Naive thymus-derived CD4-positive, alpha-beta T cell (primary cell): Measurements from ENCODE around the gene AIMP2. TPM values are rescaled to one million over a fixed set of nuclear protein-coding genes. Genes with fewer than 3 reads are reported as not detected.
A peak's percentile ranks its signal among the peaks of the same experiment; 100 is the strongest.
"Not testable (repeated sequence)": the region's sequence is repeated elsewhere in the genome, so short reads cannot be mapped to it uniquely, and the experiment has no call there.

ENCODE experiments used
- ATAC-seq: fragments of 150-1000 bp; cut with Tn5 transposase; 2 replicates; pipeline ENCODE4 v1.10.0; 2021; ENCODE audit warnings: mild to moderate bottlenecking, moderate library complexity
- CTCF ChIA-PET: fragments of 350-600 bp; sonication (Branson Sonifier 250); formaldehyde crosslinking; loops from one replicate; lab custom pipeline; 2021; ENCODE audit warnings: antibody characterized with exemption; lab: Charles Lee
- POLR2A ChIA-PET: fragments of 350-600 bp; sonication (Branson Sonifier 250); formaldehyde crosslinking; loops from one replicate; lab custom pipeline; 2021; ENCODE audit warnings: antibody characterized with exemption, inconsistent platforms; lab: Charles Lee
- DNase-seq, 9 donors: peaks; one replicate each; pipeline versions ENCODE4 v3.0.0 to v3.0.0-alpha.2; 2020 to 2022; ENCODE audit warnings: mixed read lengths in 1 of 9
- H3K27ac ChIP-seq: one replicate; pipeline ENCODE4 v1.7.0; 2013; ENCODE audit warnings: mild to moderate bottlenecking, low read depth, low read length, moderate library complexity
- H3K27me3 ChIP-seq, 2 donors: one replicate each; pipeline ENCODE4 v1.7.0; 2013; ENCODE audit warnings: low read length in 2 of 2, mild to moderate bottlenecking in 2 of 2, moderate library complexity in 2 of 2; ENCODE audit not compliant: control insufficient read depth in 2 of 2, insufficient read depth in 2 of 2
- H3K36me3 ChIP-seq, 3 experiments: 1 replicate in 2 of 3; 2 replicates in 1 of 3; pipeline ENCODE4 v1.7.0; 2013; ENCODE audit warnings: low read length in 3 of 3, mild to moderate bottlenecking in 3 of 3, moderate library complexity in 1 of 3; ENCODE audit not compliant: insufficient read depth in 3 of 3, control insufficient read depth in 2 of 3
- H3K4me1 ChIP-seq, 2 donors: one replicate each; pipeline ENCODE4 v1.7.0; 2013; ENCODE audit warnings: low read length in 2 of 2, mild to moderate bottlenecking in 2 of 2, moderate library complexity in 1 of 2; ENCODE audit not compliant: control insufficient read depth in 2 of 2, insufficient read depth in 2 of 2
- H3K4me3 ChIP-seq: 2 replicates; pipeline ENCODE4 v1.7.0; 2013; ENCODE audit warnings: mild to moderate bottlenecking, low read length
- H3K9me3 ChIP-seq, 3 experiments: 1 replicate in 2 of 3; 2 replicates in 1 of 3; pipeline ENCODE4 v1.7.0; 2013; ENCODE audit warnings: low read length in 3 of 3; ENCODE audit not compliant: control insufficient read depth in 2 of 3
- H3K27ac Mint-ChIP-seq, 9 donors: one replicate each; pipeline ENCODE4 v1.8.0; 2020 to 2022; ENCODE audit warnings: mixed read lengths in 9 of 9, mild to moderate bottlenecking in 8 of 9, moderate library complexity in 5 of 9, inconsistent platforms in 2 of 9
- H3K27me3 Mint-ChIP-seq, 5 donors: one replicate each; pipeline ENCODE4 v1.8.0; 2021 to 2022; ENCODE audit warnings: mixed read lengths in 5 of 5, mild to moderate bottlenecking in 1 of 5
- H3K36me3 Mint-ChIP-seq, 5 donors: one replicate each; pipeline ENCODE4 v1.8.0; 2020 to 2022; ENCODE audit warnings: mixed read lengths in 5 of 5, mild to moderate bottlenecking in 3 of 5, inconsistent platforms in 1 of 5
- H3K4me1 Mint-ChIP-seq, 7 donors: one replicate each; pipeline ENCODE4 v1.8.0; 2020 to 2022; ENCODE audit warnings: mixed read lengths in 7 of 7, mild to moderate bottlenecking in 3 of 7, inconsistent platforms in 1 of 7
- H3K4me3 Mint-ChIP-seq, 10 donors: one replicate each; pipeline ENCODE4 v1.8.0; 2020 to 2022; ENCODE audit warnings: mild to moderate bottlenecking in 10 of 10, mixed read lengths in 10 of 10, moderate library complexity in 6 of 10, inconsistent platforms in 2 of 10
- H3K9me3 Mint-ChIP-seq, 11 donors: one replicate each; pipeline ENCODE4 v1.8.0; 2020 to 2022; ENCODE audit warnings: mixed read lengths in 11 of 11, mild to moderate bottlenecking in 4 of 11, inconsistent platforms in 1 of 11, moderate library complexity in 1 of 11
- intact Hi-C, 2 donors: fragments of 100-400 bp; cut with micrococcal nuclease; formaldehyde crosslinking; loops; one replicate each; pipeline ENCODE4 v1.15.1; 2023
- polyA plus RNA-seq, 2 donors: library from polyadenylated mRNA; unstranded; fragments of 300-500 nt; fragmentation: Illumina TruSeq; gene quantifications; one replicate each; pipeline ENCODE4 v1.2.3, GENCODE V29; 2021
- total RNA-seq, 6 experiments: library from RNA in 5 of 6; stranded (reverse) in 5 of 6; gene quantifications; 1 replicate in 5 of 6; 2 replicates in 1 of 6; pipeline ENCODE4 v1.2.3 and lab custom pipeline; 2021 to 2026

AIMP2 gene
- total and polyA plus RNA-seq, 7 experiments from 2014 or later: 5.0 to 37.9 (median 12.8) TPM

GRCh38 chr7:6032167-6032566, 23.1 kb downstream of the AIMP2 start:
- peak; percentile 54 for ATAC-seq
- Mint-ChIP-seq H3K9me3 (peaks cover 0 to 2% (median 0%) of the 10 kb centered on the region in 11 donors), H3K4me3 (no peak overlapping the region), H3K36me3 (peaks cover 0 to 53% (median 11%) of the 10 kb centered on the region in 5 donors), H3K27ac (peak overlapping the region in 2 of 9 donors; percentile 41 to 90), H3K4me1 (peaks cover 4 to 17% (median 13%) of the 10 kb centered on the region in 7 donors), H3K27me3 (no peaks in the 10 kb centered on the region)
- H3K4me1 ChIP-seq: peaks cover 2 to 15% of the 10 kb centered on the region in 2 donors
- no peaks in the 10 kb centered on the region for H3K9me3 ChIP-seq
- POLR2A ChIA-PET: interaction anchor here (0.6 kb wide), 1 partner anchor 214 kb away, joined by 6 read pairs; no protein-coding TSS in a partner anchor
- intact Hi-C loops: no loop called here
- H3K36me3 ChIP-seq: peaks cover 12 to 79% (median 22%) of the 10 kb centered on the region in 3 experiments
- no peak for DNase-seq
- CTCF ChIA-PET: no interaction called here
- H3K27me3 ChIP-seq: no peaks in the 10 kb centered on the region
- no peak overlapping the region for H3K27ac ChIP-seq
- H3K4me3 ChIP-seq: no peak overlapping the region

- peak overlapping the region in 4 of 9 donors; percentile 22 to 78 (median 53) for H3K27ac Mint-ChIP-seq
- peaks cover 0 to 13% of the 10 kb centered on the region in 2 donors for H3K4me1 ChIP-seq
- no peaks in the 10 kb centered on the region for H3K27me3 ChIP-seq
- ChIA-PET POLR2A (interaction anchor here (0.6 to 1.1 kb wide), 2 partner anchors 25 to 214 kb away, joined by 3 to 6 read pairs; no protein-coding TSS in a partner anchor), CTCF (no interaction called here)
- H3K9me3 Mint-ChIP-seq: peaks cover 0 to 2% (median 0%) of the 10 kb centered on the region in 11 donors
- ATAC-seq (no peak), DNase-seq (no peak)
- peaks cover 11 to 81% (median 26%) of the 10 kb centered on the region in 3 experiments for H3K36me3 ChIP-seq
- intact Hi-C loops: no loop called here
- H3K4me1 Mint-ChIP-seq: peaks cover 0 to 15% (median 9%) of the 10 kb centered on the region in 7 donors
- H3K27me3 Mint-ChIP-seq: no peaks in the 10 kb centered on the region
- H3K27ac ChIP-seq: no peak overlapping the region
- no peak overlapping the region for H3K4me3 Mint-ChIP-seq
- no peak overlapping the region for H3K4me3 ChIP-seq
- H3K36me3 Mint-ChIP-seq: peaks cover 0 to 51% (median 14%) of the 10 kb centered on the region in 5 donors
- no peaks in the 10 kb centered on the region for H3K9me3 ChIP-seq
These were observed 23.6 kb downstream of the AIMP2 start for GRCh38 chr7:6032641-6033040.

GRCh38 chr7:6035165-6035564, 26.1 kb downstream of the AIMP2 start:
- intact Hi-C loops: no loop called here
- Histone ChIP-seq H3K36me3 (peaks cover 6 to 79% (median 23%) of the 10 kb centered on the region in 3 experiments), H3K27ac (no peak overlapping the region), H3K4me3 (no peak overlapping the region), H3K27me3 (no peaks in the 10 kb centered on the region), H3K9me3 (no peaks in the 10 kb centered on the region), H3K4me1 (peaks cover 0 to 13% of the 10 kb centered on the region in 2 donors)
- Mint-ChIP-seq H3K9me3 (peaks cover 0 to 4% (median 0%) of the 10 kb centered on the region in 11 donors), H3K4me1 (peaks cover 0 to 15% (median 4%) of the 10 kb centered on the region in 7 donors), H3K27me3 (no peaks in the 10 kb centered on the region), H3K27ac (no peak overlapping the region), H3K4me3 (no peak overlapping the region), H3K36me3 (peaks cover 3 to 51% (median 11%) of the 10 kb centered on the region in 5 donors)
- ChIA-PET CTCF (no interaction called here), POLR2A (interaction anchor here (0.6 kb wide), 1 partner anchor 10 kb away, joined by 3 read pairs; no protein-coding TSS in a partner anchor)
- DNase-seq (no peak), ATAC-seq (no peak)

- no peak overlapping the region for H3K27ac Mint-ChIP-seq
- H3K9me3 Mint-ChIP-seq: peaks cover 0 to 6% (median 0%) of the 10 kb centered on the region in 11 donors
- H3K27ac ChIP-seq: no peak overlapping the region
- no peaks in the 10 kb centered on the region for H3K27me3 ChIP-seq
- DNase-seq (no peak), ATAC-seq (no peak)
- peaks cover 0 to 13% of the 10 kb centered on the region in 2 donors for H3K4me1 ChIP-seq
- peaks cover 0 to 15% (median 4%) of the 10 kb centered on the region in 7 donors for H3K4me1 Mint-ChIP-seq
- H3K27me3 Mint-ChIP-seq: no peaks in the 10 kb centered on the region
- H3K36me3 ChIP-seq: peaks cover 6 to 79% (median 23%) of the 10 kb centered on the region in 3 experiments
- H3K4me3 ChIP-seq: no peak overlapping the region
- peaks cover 7 to 53% (median 14%) of the 10 kb centered on the region in 5 donors for H3K36me3 Mint-ChIP-seq
- ChIA-PET POLR2A (no interaction called here), CTCF (no interaction called here)
- intact Hi-C loops: no loop called here
- no peak overlapping the region for H3K4me3 Mint-ChIP-seq
- H3K9me3 ChIP-seq: no peaks in the 10 kb centered on the region
These were observed 26.6 kb downstream of the AIMP2 start for GRCh38 chr7:6035686-6036085.

GRCh38 chr7:6049780-6050179, 40.7 kb downstream of the AIMP2 start:
- peaks cover 16 to 46% (median 18%) of the 10 kb centered on the region in 3 experiments for H3K36me3 ChIP-seq
- peaks cover 0 to 5% (median 3%) of the 10 kb centered on the region in 7 donors for H3K4me1 Mint-ChIP-seq

GRCh38 chr7:6051185-6051584, 42.1 kb downstream of the AIMP2 start:
- Mint-ChIP-seq H3K36me3 (peaks cover 0 to 20% (median 0%) of the 10 kb centered on the region in 5 donors), H3K4me1 (peaks cover 0 to 12% (median 7%) of the 10 kb centered on the region in 7 donors)
- H3K9me3 Mint-ChIP-seq, H3K27ac ChIP-seq, H3K4me1 ChIP-seq, DNase-seq, ATAC-seq, H3K4me3 ChIP-seq, H3K4me3 Mint-ChIP-seq, H3K27ac Mint-ChIP-seq, POLR2A ChIA-PET, H3K27me3 ChIP-seq, intact Hi-C loops, H3K9me3 ChIP-seq, H3K27me3 Mint-ChIP-seq: not testable (repeated sequence)
- H3K36me3 ChIP-seq: peaks cover 13 to 36% (median 15%) of the 10 kb centered on the region in 3 experiments
- CTCF ChIA-PET: interaction anchor here (0.5 kb wide), 1 partner anchor 52 kb away, joined by 3 read pairs; no protein-coding TSS in a partner anchor

More at GRCh38 chr7:6049780-6050179, 40.7 kb downstream of the AIMP2 start:
- no peaks in the 10 kb centered on the region for H3K27me3 ChIP-seq
- intact Hi-C loops: no loop called here
- no peaks in the 10 kb centered on the region for H3K27me3 Mint-ChIP-seq
- no peak for DNase-seq
- peaks cover 0 to 20% (median under 1%) of the 10 kb centered on the region in 5 donors for H3K36me3 Mint-ChIP-seq
- ChIA-PET CTCF (no interaction called here), POLR2A (no interaction called here)
- no peaks in the 10 kb centered on the region for H3K9me3 ChIP-seq
- H3K4me1 ChIP-seq: no peaks in the 10 kb centered on the region
- no peak overlapping the region for H3K4me3 ChIP-seq
- H3K27ac ChIP-seq: no peak overlapping the region
- no peak for ATAC-seq
- no peak overlapping the region for H3K27ac Mint-ChIP-seq
- no peak overlapping the region for H3K4me3 Mint-ChIP-seq
- no peaks in the 10 kb centered on the region for H3K9me3 Mint-ChIP-seq
